ENCODE measurements around the gene SLC22A16.

GRCh38 chr6:110509617-110510241 is 33.3 kb upstream of the SLC22A16 start:
- TF ChIP-seq, protein P1, sequence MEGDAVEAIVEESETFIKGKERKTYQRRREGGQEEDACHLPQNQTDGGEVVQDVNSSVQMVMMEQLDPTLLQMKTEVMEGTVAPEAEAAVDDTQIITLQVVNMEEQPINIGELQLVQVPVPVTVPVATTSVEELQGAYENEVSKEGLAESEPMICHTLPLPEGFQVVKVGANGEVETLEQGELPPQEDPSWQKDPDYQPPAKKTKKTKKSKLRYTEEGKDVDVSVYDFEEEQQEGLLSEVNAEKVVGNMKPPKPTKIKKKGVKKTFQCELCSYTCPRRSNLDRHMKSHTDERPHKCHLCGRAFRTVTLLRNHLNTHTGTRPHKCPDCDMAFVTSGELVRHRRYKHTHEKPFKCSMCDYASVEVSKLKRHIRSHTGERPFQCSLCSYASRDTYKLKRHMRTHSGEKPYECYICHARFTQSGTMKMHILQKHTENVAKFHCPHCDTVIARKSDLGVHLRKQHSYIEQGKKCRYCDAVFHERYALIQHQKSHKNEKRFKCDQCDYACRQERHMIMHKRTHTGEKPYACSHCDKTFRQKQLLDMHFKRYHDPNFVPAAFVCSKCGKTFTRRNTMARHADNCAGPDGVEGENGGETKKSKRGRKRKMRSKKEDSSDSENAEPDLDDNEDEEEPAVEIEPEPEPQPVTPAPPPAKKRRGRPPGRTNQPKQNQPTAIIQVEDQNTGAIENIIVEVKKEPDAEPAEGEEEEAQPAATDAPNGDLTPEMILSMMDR (conservative IDR thresholded peaks at IDR 0.05; ENCODE audit: low read depth, low read length): no peak
- TF ChIP-seq EZH2 (IDR thresholded peaks at IDR 0.05; ENCODE audit: low read length, unreplicated experiment): no peak

All from PC-3 (cell line).